ENCODE measurements around the gene OFD1.

OFD1 gene

GRCh38 chrX:13755254-13755653, 20.7 kb downstream of the OFD1 start:
- no peak for DNase-seq

GRCh38 chrX:13756381-13756780, 21.8 kb downstream of the OFD1 start:
- no peak for DNase-seq

- no peak for DNase-seq
Measured at GRCh38 chrX:13759152-13759718, 24.7 kb downstream of the OFD1 start.

GRCh38 chrX:13760426-13760825, 25.9 kb downstream of the OFD1 start:
- no peak for DNase-seq

- DNase-seq: no peak
Measured at GRCh38 chrX:13761606-13762414, 27.3 kb downstream of the OFD1 start.

- DNase-seq: no peak
Measured at GRCh38 chrX:13763489-13763888, 28.9 kb downstream of the OFD1 start.

GRCh38 chrX:13764281-13764680, 29.7 kb downstream of the OFD1 start:
- no peak for DNase-seq

- peak; percentile 63 for DNase-seq
Measured at GRCh38 chrX:13764765-13765164, 30.2 kb downstream of the OFD1 start.

GRCh38 chrX:13768939-13769338, 34.4 kb downstream of the OFD1 start:
- DNase-seq: no peak

GRCh38 chrX:13770013-13770535, 35.5 kb downstream of the OFD1 start:
- DNase-seq: no peak

GRCh38 chrX:13774696-13775095, 40.1 kb downstream of the OFD1 start:
- DNase-seq: no peak

GRCh38 chrX:13775837-13776236, 41.3 kb downstream of the OFD1 start:
- no peak for DNase-seq

GRCh38 chrX:13776387-13776786, 41.8 kb downstream of the OFD1 start:
- DNase-seq: no peak

- DNase-seq: peak; percentile 44
Measured at GRCh38 chrX:13778916-13779315, 44.4 kb downstream of the OFD1 start.

GRCh38 chrX:13780868-13781427, 46.4 kb downstream of the OFD1 start:
- DNase-seq: no peak

- no peak for DNase-seq
Measured at GRCh38 chrX:13786048-13786447, 51.5 kb downstream of the OFD1 start.

GRCh38 chrX:13790206-13791131, 55.9 kb downstream of the OFD1 start:
- no peak for DNase-seq

GRCh38 chrX:13791145-13791544, 56.6 kb downstream of the OFD1 start:
- no peak for DNase-seq

GRCh38 chrX:13791559-13791958, 57.0 kb downstream of the OFD1 start:
- DNase-seq: no peak

- DNase-seq: no peak
Measured at GRCh38 chrX:13793897-13794296, 59.3 kb downstream of the OFD1 start.

GRCh38 chrX:13794417-13794816, 59.9 kb downstream of the OFD1 start:
- no peak for DNase-seq

- no peak for DNase-seq
Measured at GRCh38 chrX:13797512-13797911, 63.0 kb downstream of the OFD1 start.

GRCh38 chrX:13798184-13798583, 63.6 kb downstream of the OFD1 start:
- DNase-seq: no peak

Measured in femur (tissue), 1 donor.